ENCODE results near the gene PLCB4. TPM values are rescaled to one million over a fixed set of nuclear protein-coding genes. Genes with fewer than 3 reads are reported as not detected.
A peak's percentile ranks its signal among the peaks of the same experiment; 100 is the strongest.

Gene PLCB4
- total RNA-seq, 1 donor from 2014 or later = 53.3 TPM

GRCh38 chr20:9092113-9092512 is 23.2 kb downstream of the PLCB4 start:
- H3K4me3 Mint-ChIP-seq = no peak overlapping the region
- no peak overlapping the region for H3K27ac Mint-ChIP-seq (ENCODE audit: unreplicated experiment)
- peaks cover 52% of the 10 kb centered on the region for H3K4me1 Mint-ChIP-seq
- H3K36me3 Mint-ChIP-seq (ENCODE audit: low read depth) = peaks cover 4% of the 10 kb centered on the region
- H3K9me3 Mint-ChIP-seq = no peaks in the 10 kb centered on the region
- TF ChIP-seq CTCF (conservative IDR thresholded peaks at IDR 0.05) = no peak
- DNase-seq (ENCODE audit: low read depth, low spot score) = no peak
- no peaks in the 10 kb centered on the region for H3K27me3 Mint-ChIP-seq (ENCODE audit: low read depth)

GRCh38 chr20:9092655-9093054 is 23.8 kb downstream of the PLCB4 start:
- H3K9me3 Mint-ChIP-seq = no peaks in the 10 kb centered on the region
- no peak for DNase-seq (ENCODE audit: low read depth, low spot score)
- no peaks in the 10 kb centered on the region for H3K27me3 Mint-ChIP-seq (ENCODE audit: low read depth)
- H3K4me3 Mint-ChIP-seq = no peak overlapping the region
- no peak overlapping the region for H3K27ac Mint-ChIP-seq (ENCODE audit: unreplicated experiment)
- no peak for TF ChIP-seq CTCF (conservative IDR thresholded peaks at IDR 0.05)
- peaks cover 48% of the 10 kb centered on the region for H3K4me1 Mint-ChIP-seq
- no peaks in the 10 kb centered on the region for H3K36me3 Mint-ChIP-seq (ENCODE audit: low read depth)

DNA sequence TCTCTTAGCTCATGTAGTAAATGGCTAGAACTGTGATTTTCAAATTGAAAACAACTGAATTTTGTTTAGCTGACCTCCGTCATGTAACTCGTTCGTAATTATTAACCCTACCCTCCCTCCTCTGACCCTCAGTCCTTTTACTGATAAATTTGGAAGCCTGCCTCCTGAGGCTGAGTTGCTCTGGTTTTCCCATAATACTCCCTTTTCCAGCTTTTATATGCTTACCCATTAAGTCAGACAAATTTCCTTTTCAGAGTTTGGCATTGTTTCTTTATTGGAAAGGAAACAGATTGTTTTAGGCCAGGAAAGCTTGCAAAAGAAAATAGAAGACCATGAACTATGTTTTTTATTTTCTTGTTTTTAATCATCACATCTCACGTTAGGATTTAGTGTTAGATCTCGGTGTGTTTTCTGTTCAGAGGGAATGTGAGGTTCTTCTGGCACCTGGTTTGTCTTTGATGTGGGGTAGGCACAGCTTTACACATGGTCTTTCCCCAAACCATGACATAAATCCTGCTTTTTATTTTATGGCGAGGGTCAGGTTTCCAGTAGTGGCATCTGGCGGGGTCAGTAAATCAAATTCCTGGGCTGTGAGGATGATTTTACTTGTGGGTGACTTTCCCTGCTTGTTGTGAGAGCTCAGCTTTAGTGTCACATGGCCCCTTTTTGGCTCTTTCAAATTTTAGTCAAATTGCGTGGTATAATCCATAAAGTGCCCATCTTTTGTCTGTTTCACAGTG is 24.5 kb downstream of the PLCB4 start:
- Mint-ChIP-seq H3K27ac (ENCODE audit: unreplicated experiment) (peak overlapping the region; percentile 69), H3K4me1 (peaks cover 40% of the 10 kb centered on the region), H3K9me3 (no peaks in the 10 kb centered on the region), H3K27me3 (ENCODE audit: low read depth) (no peaks in the 10 kb centered on the region), H3K4me3 (no peak overlapping the region), H3K36me3 (ENCODE audit: low read depth) (no peaks in the 10 kb centered on the region)
- no peak for TF ChIP-seq CTCF (conservative IDR thresholded peaks at IDR 0.05)
- no peak for DNase-seq (ENCODE audit: low read depth, low spot score)

DNA sequence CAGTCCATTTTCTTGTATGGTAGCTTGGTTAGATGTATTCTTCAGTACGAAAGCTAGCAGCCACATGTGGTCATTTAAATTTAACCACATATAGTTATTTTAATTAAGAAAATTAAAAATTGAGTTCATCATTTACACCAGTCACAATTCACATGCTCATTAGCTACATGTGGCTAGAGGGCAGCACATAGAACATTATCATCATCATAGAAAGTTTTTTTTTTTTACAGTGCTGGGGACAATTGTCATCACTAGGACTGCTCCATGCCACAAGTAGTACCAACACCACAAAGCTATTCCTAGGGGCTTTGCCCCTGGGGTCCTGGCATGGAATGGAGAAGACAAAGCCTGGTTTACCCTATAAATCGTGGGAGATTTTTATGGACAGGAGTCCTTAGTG is 30.5 kb downstream of the PLCB4 start:
- peaks cover 20% of the 10 kb centered on the region for H3K4me1 Mint-ChIP-seq
- no peaks in the 10 kb centered on the region for H3K27me3 Mint-ChIP-seq (ENCODE audit: low read depth)
- H3K4me3 Mint-ChIP-seq = no peak overlapping the region
- DNase-seq (ENCODE audit: low read depth, low spot score) = no peak
- no peaks in the 10 kb centered on the region for H3K9me3 Mint-ChIP-seq
- no peak for TF ChIP-seq CTCF (conservative IDR thresholded peaks at IDR 0.05)
- no peaks in the 10 kb centered on the region for H3K36me3 Mint-ChIP-seq (ENCODE audit: low read depth)
- H3K27ac Mint-ChIP-seq (ENCODE audit: unreplicated experiment) = no peak overlapping the region

GRCh38 chr20:9100691-9101090 is 31.8 kb downstream of the PLCB4 start:
- Mint-ChIP-seq H3K36me3 (ENCODE audit: low read depth) (no peaks in the 10 kb centered on the region), H3K9me3 (no peaks in the 10 kb centered on the region), H3K27me3 (ENCODE audit: low read depth) (no peaks in the 10 kb centered on the region), H3K4me3 (no peak overlapping the region), H3K27ac (ENCODE audit: unreplicated experiment) (no peak overlapping the region), H3K4me1 (peaks cover 15% of the 10 kb centered on the region)
- TF ChIP-seq CTCF (conservative IDR thresholded peaks at IDR 0.05) = no peak
- DNase-seq (ENCODE audit: low read depth, low spot score) = no peak

Data from neural crest cell (in vitro differentiated cells).